Kidney (tissue), 14 donors: Measurements from ENCODE around the gene ZNF18. TPM values are rescaled to one million over a fixed set of nuclear protein-coding genes. Genes with fewer than 3 reads are reported as not detected.
"Not testable (repeated sequence)": the region's sequence is repeated elsewhere in the genome, so short reads cannot be mapped to it uniquely, and the experiment has no call there.

Experiments used
- DNase-seq, 5 donors: peaks; one replicate each; pipeline ENCODE4 v3.0.0-alpha.2; 2013 to 2020
- FAIRE-seq: peaks from 2 replicates; lab custom pipeline; 2012; peaks lifted over from hg19 to GRCh38; lab: Jason Lieb, UNC
- H3K27ac ChIP-seq, 2 donors: one replicate each; pipeline ENCODE4 v1.7.0; 2013; ENCODE audit warnings: low read depth in 2 of 2, low read length in 2 of 2, inconsistent platforms in 1 of 2
- H3K27me3 ChIP-seq: one replicate; pipeline ENCODE4 v1.7.1; 2013; ENCODE audit warnings: low read length, inconsistent platforms; ENCODE audit not compliant: control insufficient read depth, insufficient read depth
- H3K36me3 ChIP-seq, 3 donors: one replicate each; pipeline versions ENCODE4 v1.7.0 to v1.7.1; 2013; ENCODE audit warnings: low read length in 3 of 3, control low read depth in 1 of 3, inconsistent platforms in 1 of 3; ENCODE audit not compliant: insufficient read depth in 3 of 3, control insufficient read depth in 2 of 3
- H3K4me1 ChIP-seq, 3 donors: one replicate each; pipeline versions ENCODE4 v1.7.0 to v1.7.1; 2013; ENCODE audit warnings: low read length in 3 of 3, inconsistent platforms in 1 of 3, low read depth in 1 of 3; ENCODE audit not compliant: control insufficient read depth in 2 of 3, insufficient read depth in 2 of 3
- H3K4me3 ChIP-seq, 3 donors: one replicate each; pipeline versions ENCODE4 v1.7.0 to v1.8.1; 2013; ENCODE audit warnings: low read length in 3 of 3, control low read depth in 1 of 3, inconsistent platforms in 1 of 3
- H3K9ac ChIP-seq, 3 donors: one replicate each; pipeline versions ENCODE4 v1.7.0 to v1.7.1; 2013; ENCODE audit warnings: low read length in 3 of 3, control low read depth in 1 of 3, inconsistent platforms in 1 of 3
- H3K9me3 ChIP-seq, 3 donors: one replicate each; pipeline versions ENCODE4 v1.7.0 to v1.7.1; 2013; ENCODE audit warnings: low read length in 3 of 3, control low read depth in 1 of 3, inconsistent platforms in 1 of 3; ENCODE audit not compliant: control insufficient read depth in 2 of 3, insufficient read depth in 1 of 3
- CTCF ChIP-seq: IDR thresholded peaks from 3 replicates; pipeline ENCODE4 v1.5.1; 2012; ENCODE audit warnings: mild to moderate bottlenecking, moderate library complexity, borderline replicate concordance; ENCODE audit not compliant: insufficient read depth; ENCODE audit errors: extremely low read depth
- intact Hi-C: fragments of 100-400 bp; cut with DNase I; formaldehyde crosslinking; loops from one replicate; pipeline ENCODE4 v1.11.1; 2022
- polyA plus RNA-seq: library from polyadenylated mRNA; stranded (reverse); fragments of 350-450 nt; fragmentation: Illumina TruSeq; extraction: RNeasy Lipid Tissue Mini Kit (QIAGEN cat#74804); gene quantifications from one replicate; pipeline ENCODE4 v1.2.3, GENCODE V29; 2014; ENCODE audit warnings: low read depth, low replicate concordance; ENCODE audit not compliant: insufficient read depth
- total RNA-seq: library from RNA; stranded (reverse); fragmentation: NEBNext Ultra II Directional; extraction: Animal tissue kit (Norgen Biotek cat#: 25700); gene quantifications from one replicate; pipeline ENCODE4 v1.2.1, GENCODE V29; 2021
- donor health status: control.
- donor health status: control.
- donor health status: control.
- donor health status: control.
- donor health status: control.
- donor health status: DM: yes; HTN: yes; CAD: no.
- donor health status: Normal renal cell carcinoma (clear cell type).

Gene ZNF18
- total and polyA plus RNA-seq, 2 donors from 2014 or later, result 5.1 to 8.2 TPM

- no peak for FAIRE-seq
- no peak for TF ChIP-seq CTCF
Measured at GRCh38 chr17:11953924-11954323, 43.4 kb downstream of the ZNF18 start.

GRCh38 chr17:11952610-11953009 is 44.7 kb downstream of the ZNF18 start:
- H3K9me3 ChIP-seq, result peaks cover 0 to 13% (median 0%) of the 10 kb centered on the region in 3 donors
- no peak overlapping the region for H3K4me3 ChIP-seq
- DNase-seq (no peak), FAIRE-seq (no peak)
- H3K4me1 ChIP-seq, result no peaks in the 10 kb centered on the region
- no peak for TF ChIP-seq CTCF
- no peak overlapping the region for H3K27ac ChIP-seq
- intact Hi-C loops, result no loop called here
- H3K36me3 ChIP-seq, result no peaks in the 10 kb centered on the region
- no peak overlapping the region for H3K9ac ChIP-seq
- no peaks in the 10 kb centered on the region for H3K27me3 ChIP-seq

More at GRCh38 chr17:11953924-11954323, 43.4 kb downstream of the ZNF18 start:
- peaks cover 0 to 13% (median 0%) of the 10 kb centered on the region in 3 donors for H3K9me3 ChIP-seq
- H3K36me3 ChIP-seq, result no peaks in the 10 kb centered on the region
- intact Hi-C loops, result no loop called here
- no peak overlapping the region for H3K9ac ChIP-seq
- H3K27ac ChIP-seq, result no peak overlapping the region
- no peak for DNase-seq
- H3K27me3 ChIP-seq, result no peaks in the 10 kb centered on the region
- no peak overlapping the region for H3K4me3 ChIP-seq
- H3K4me1 ChIP-seq, result no peaks in the 10 kb centered on the region

- no peak overlapping the region for H3K4me3 ChIP-seq
- peaks cover 0 to 13% (median 0%) of the 10 kb centered on the region in 3 donors for H3K9me3 ChIP-seq
- no peak overlapping the region for H3K27ac ChIP-seq
- intact Hi-C loops, result no loop called here
- no peaks in the 10 kb centered on the region for H3K27me3 ChIP-seq
- no peak overlapping the region for H3K9ac ChIP-seq
- FAIRE-seq, result no peak
- H3K36me3 ChIP-seq, result no peaks in the 10 kb centered on the region
- no peak for TF ChIP-seq CTCF
- no peak for DNase-seq
- H3K4me1 ChIP-seq, result no peaks in the 10 kb centered on the region
Measured at GRCh38 chr17:11950771-11951519, 46.3 kb downstream of the ZNF18 start.

- H3K9me3 ChIP-seq, result peaks cover 0 to 13% (median 0%) of the 10 kb centered on the region in 3 donors
- intact Hi-C loops, H3K27me3 ChIP-seq, H3K9ac ChIP-seq, H3K36me3 ChIP-seq, DNase-seq, H3K27ac ChIP-seq, H3K4me1 ChIP-seq, H3K4me3 ChIP-seq, FAIRE-seq: not testable (repeated sequence)
Measured at GRCh38 chr17:11949571-11949970, 47.7 kb downstream of the ZNF18 start.
